Fibroblast of lung (primary cell): ENCODE results near the gene GATA1. TPM values are rescaled to one million over a fixed set of nuclear protein-coding genes. Genes with fewer than 3 reads are reported as not detected.

Source experiments
- DNase-seq, 2 donors: peaks; one replicate each; pipeline versions ENCODE4 v3.0.0 to v3.0.0-alpha.2; 2010; ENCODE audit warnings: low read depth in 2 of 2
- H2AFZ ChIP-seq: 2 replicates; pipeline ENCODE4 v1.5.1; 2012; ENCODE audit warnings: low read length, control low read depth, inconsistent platforms
- H3K27ac ChIP-seq: 2 replicates; pipeline ENCODE4 v1.5.1; 2011; ENCODE audit warnings: low read length, control low read depth; ENCODE audit not compliant: insufficient read depth
- H3K27me3 ChIP-seq: 2 replicates; pipeline ENCODE4 v1.5.1; 2011; ENCODE audit warnings: mild to moderate bottlenecking, low read length; ENCODE audit not compliant: control insufficient read depth, insufficient read depth
- H3K36me3 ChIP-seq: 2 replicates; pipeline ENCODE4 v1.5.1; 2011; ENCODE audit warnings: low read length; ENCODE audit not compliant: control insufficient read depth, insufficient read depth
- H3K4me1 ChIP-seq: 2 replicates; pipeline ENCODE4 v1.5.1; 2011; ENCODE audit warnings: low read length; ENCODE audit not compliant: control insufficient read depth, insufficient read depth; ENCODE audit errors: extremely low read depth
- H3K4me2 ChIP-seq: 2 replicates; pipeline ENCODE4 v1.5.1; 2011; ENCODE audit warnings: low read length, control low read depth; ENCODE audit not compliant: insufficient read depth; ENCODE audit errors: extremely low read depth
- H3K4me3 ChIP-seq, 4 experiments: fragments of 200-600 bp in 1 of 4; sonication (generic) in 1 of 4; replicated peaks in 1 of 4; 2 replicates each; pipeline ENCODE4 v1.5.1; 2011 to 2016; ENCODE audit warnings: low read length in 4 of 4, low read depth in 3 of 4, mild to moderate bottlenecking in 3 of 4, control low read depth in 2 of 4, inconsistent platforms in 1 of 4, mixed read lengths in 1 of 4; ENCODE audit not compliant: insufficient read depth in 1 of 4; ENCODE audit errors: control extremely low read depth in 1 of 4
- H3K79me2 ChIP-seq: 2 replicates; pipeline ENCODE4 v1.5.1; 2012; ENCODE audit warnings: mild to moderate bottlenecking, low read length, inconsistent platforms; ENCODE audit not compliant: control insufficient read depth, insufficient read depth
- H3K9ac ChIP-seq: 2 replicates; pipeline ENCODE4 v1.5.1; 2011; ENCODE audit warnings: mild to moderate bottlenecking, low read length, control low read depth; ENCODE audit not compliant: insufficient read depth
- H3K9me3 ChIP-seq: 2 replicates; pipeline ENCODE4 v1.5.1; 2012; ENCODE audit warnings: low read depth, low read length; ENCODE audit not compliant: control insufficient read depth, insufficient read depth
- H4K20me1 ChIP-seq: 2 replicates; pipeline ENCODE4 v1.5.1; 2011; ENCODE audit warnings: low read length; ENCODE audit not compliant: control insufficient read depth, insufficient read depth; ENCODE audit errors: extremely low read depth
- EZH2 ChIP-seq: IDR thresholded peaks from 2 replicates; pipeline ENCODE4 v1.5.1; 2012; ENCODE audit warnings: low read length, control low read depth, mild to moderate bottlenecking; ENCODE audit errors: missing control alignments
- polyA plus RNA-seq, 2 donors: library from polyadenylated mRNA; depleted of rRNA in 1 of 2; stranded (reverse) in 1 of 2; unstranded in 1 of 2; fragments of >200 nt; gene quantifications; 2 replicates each; pipeline ENCODE4 v1.2.1, GENCODE V29; 2011 to 2012; ENCODE audit warnings: missing spikeins in 1 of 2
- total RNA-seq: library from RNA; depleted of rRNA; stranded (reverse); fragments of >200 nt; gene quantifications from 2 replicates; pipeline ENCODE4 v1.2.1, GENCODE V29; 2014
- TF ChIP-seq, protein P1 (sequence below), 2 donors: IDR thresholded peaks in 1 of 2; conservative IDR thresholded peaks in 1 of 2; 1 replicate in 1 of 2; 2 replicates in 1 of 2; pipeline ENCODE4 v1.5.1; 2011 to 2012; ENCODE audit warnings: low read length in 2 of 2, control low read depth in 1 of 2, inconsistent platforms in 1 of 2, low read depth in 1 of 2, mild to moderate bottlenecking in 1 of 2

GATA1 gene
- total and polyA plus RNA-seq, 2 donors (not counting 1 experiment from before 2014, with no cell fraction given), result not detected

DNA sequence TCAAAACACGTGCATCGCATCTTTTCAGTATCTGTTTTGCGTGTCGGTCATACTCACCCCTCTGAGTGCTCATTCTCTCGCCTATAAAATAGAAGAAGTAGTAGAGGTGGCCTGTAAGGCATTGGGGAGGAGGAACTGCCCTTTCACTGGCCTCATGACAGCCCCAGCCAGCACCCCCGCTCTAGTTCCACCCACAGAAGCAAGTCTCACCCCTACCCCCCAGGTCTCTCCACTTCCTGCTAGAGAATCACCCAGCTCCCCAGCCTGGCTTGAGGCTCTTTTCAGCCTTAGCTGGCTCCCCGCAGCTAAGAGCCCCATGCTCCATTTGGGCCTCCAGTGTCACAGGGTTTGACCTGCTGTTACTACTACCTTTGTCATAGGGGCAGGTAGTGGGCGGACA, 27.3 kb downstream of the GATA1 start:
- Histone ChIP-seq H3K4me3 (no peak overlapping the region), H3K4me2 (no peak overlapping the region), H3K4me1 (no peaks in the 10 kb centered on the region), H3K9me3 (no peaks in the 10 kb centered on the region), H3K36me3 (no peaks in the 10 kb centered on the region), H2AFZ (no peak overlapping the region), H3K79me2 (no peaks in the 10 kb centered on the region), H3K27ac (no peak overlapping the region), H4K20me1 (no peaks in the 10 kb centered on the region), H3K9ac (no peak overlapping the region), H3K27me3 (no peaks in the 10 kb centered on the region)
- TF ChIP-seq EZH2, result no peak
- TF ChIP-seq, protein P1, sequence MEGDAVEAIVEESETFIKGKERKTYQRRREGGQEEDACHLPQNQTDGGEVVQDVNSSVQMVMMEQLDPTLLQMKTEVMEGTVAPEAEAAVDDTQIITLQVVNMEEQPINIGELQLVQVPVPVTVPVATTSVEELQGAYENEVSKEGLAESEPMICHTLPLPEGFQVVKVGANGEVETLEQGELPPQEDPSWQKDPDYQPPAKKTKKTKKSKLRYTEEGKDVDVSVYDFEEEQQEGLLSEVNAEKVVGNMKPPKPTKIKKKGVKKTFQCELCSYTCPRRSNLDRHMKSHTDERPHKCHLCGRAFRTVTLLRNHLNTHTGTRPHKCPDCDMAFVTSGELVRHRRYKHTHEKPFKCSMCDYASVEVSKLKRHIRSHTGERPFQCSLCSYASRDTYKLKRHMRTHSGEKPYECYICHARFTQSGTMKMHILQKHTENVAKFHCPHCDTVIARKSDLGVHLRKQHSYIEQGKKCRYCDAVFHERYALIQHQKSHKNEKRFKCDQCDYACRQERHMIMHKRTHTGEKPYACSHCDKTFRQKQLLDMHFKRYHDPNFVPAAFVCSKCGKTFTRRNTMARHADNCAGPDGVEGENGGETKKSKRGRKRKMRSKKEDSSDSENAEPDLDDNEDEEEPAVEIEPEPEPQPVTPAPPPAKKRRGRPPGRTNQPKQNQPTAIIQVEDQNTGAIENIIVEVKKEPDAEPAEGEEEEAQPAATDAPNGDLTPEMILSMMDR (conservative IDR thresholded peaks at IDR 0.05 in 1 of 2, IDR thresholded peaks at IDR 0.05 in 1 of 2; ENCODE audit: low read depth in 1 of 2, low read length in 2 of 2), result no peak
- no peak for DNase-seq

DNA sequence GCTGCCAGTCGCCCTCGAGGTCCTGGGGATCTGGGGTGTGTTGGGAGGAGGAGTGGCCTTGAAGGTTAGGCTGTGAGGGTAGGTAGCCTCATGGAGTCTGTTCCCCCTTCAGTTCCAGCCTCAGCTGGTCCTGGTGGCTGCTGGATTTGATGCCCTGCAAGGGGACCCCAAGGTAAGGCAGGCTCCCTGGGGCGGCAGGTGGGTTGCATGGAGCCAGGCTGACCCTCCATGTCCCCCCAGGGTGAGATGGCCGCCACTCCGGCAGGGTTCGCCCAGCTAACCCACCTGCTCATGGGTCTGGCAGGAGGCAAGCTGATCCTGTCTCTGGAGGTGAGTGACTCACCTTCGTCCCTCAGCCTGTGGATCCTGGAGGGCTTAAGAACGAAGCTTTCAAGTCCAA, 28.3 kb downstream of the GATA1 start:
- H4K20me1 ChIP-seq, result no peaks in the 10 kb centered on the region
- no peak overlapping the region for H3K27ac ChIP-seq
- no peaks in the 10 kb centered on the region for H3K79me2 ChIP-seq
- TF ChIP-seq, protein P1 (conservative IDR thresholded peaks at IDR 0.05 in 1 of 2, IDR thresholded peaks at IDR 0.05 in 1 of 2; ENCODE audit: low read depth in 1 of 2, low read length in 2 of 2), result no peak
- TF ChIP-seq EZH2, result no peak
- H3K4me2 ChIP-seq, result no peak overlapping the region
- H3K27me3 ChIP-seq, result no peaks in the 10 kb centered on the region
- H3K9ac ChIP-seq, result no peak overlapping the region
- H3K36me3 ChIP-seq, result no peaks in the 10 kb centered on the region
- H2AFZ ChIP-seq, result no peak overlapping the region
- DNase-seq, result no peak
- H3K4me3 ChIP-seq, result no peak overlapping the region
- H3K4me1 ChIP-seq, result no peaks in the 10 kb centered on the region
- H3K9me3 ChIP-seq, result no peaks in the 10 kb centered on the region

DNA sequence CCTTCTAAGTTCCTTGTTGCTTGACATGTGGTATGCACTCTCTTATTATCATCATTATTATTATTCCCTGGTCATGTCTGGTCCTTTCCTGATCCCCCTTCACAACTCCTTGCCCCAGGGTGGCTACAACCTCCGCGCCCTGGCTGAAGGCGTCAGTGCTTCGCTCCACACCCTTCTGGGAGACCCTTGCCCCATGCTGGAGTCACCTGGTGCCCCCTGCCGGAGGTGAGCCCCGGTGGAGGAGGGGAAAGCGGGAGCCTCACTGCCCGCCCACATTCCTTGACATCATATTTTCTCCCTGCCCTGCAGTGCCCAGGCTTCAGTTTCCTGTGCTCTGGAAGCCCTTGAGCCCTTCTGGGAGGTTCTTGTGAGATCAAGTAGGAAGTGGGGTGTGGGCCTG, 28.9 kb downstream of the GATA1 start:
- Histone ChIP-seq H3K79me2 (no peaks in the 10 kb centered on the region), H3K4me2 (no peak overlapping the region), H4K20me1 (no peaks in the 10 kb centered on the region), H3K36me3 (no peaks in the 10 kb centered on the region), H3K27ac (no peak overlapping the region), H3K4me3 (no peak overlapping the region), H3K9me3 (no peaks in the 10 kb centered on the region), H3K4me1 (no peaks in the 10 kb centered on the region), H3K27me3 (no peaks in the 10 kb centered on the region), H3K9ac (no peak overlapping the region), H2AFZ (no peak overlapping the region)
- DNase-seq, result no peak
- TF ChIP-seq, protein P1 (conservative IDR thresholded peaks at IDR 0.05 in 1 of 2, IDR thresholded peaks at IDR 0.05 in 1 of 2; ENCODE audit: low read depth in 1 of 2, low read length in 2 of 2), result no peak
- TF ChIP-seq EZH2, result no peak
